Thoracic aorta (tissue), 2 donors: ENCODE measurements around the gene EDC4. TPM values are rescaled to one million over a fixed set of nuclear protein-coding genes. Genes with fewer than 3 reads are reported as not detected.

Experiments
- ATAC-seq: fragments of 150-250 bp; one replicate; pipeline ENCODE4 v1.8.0; 2017; ENCODE audit warnings: low read depth; ENCODE audit not compliant: insufficient number of reproducible peaks, low FRiP score
- DNase-seq: peaks from one replicate; pipeline ENCODE4 v3.0.0-alpha.2; 2020; ENCODE audit warnings: low spot score
- H3K27ac ChIP-seq, 2 donors: fragments of 200-600 bp; sonication (generic); 1 replicate in 1 of 2; 2 replicates in 1 of 2; pipeline ENCODE4 v1.5.1; 2016; ENCODE audit warnings: mild to moderate bottlenecking in 2 of 2, moderate library complexity in 2 of 2
- H3K27me3 ChIP-seq: fragments of 200-600 bp; sonication (generic); replicated peaks from 2 replicates; pipeline ENCODE4 v1.6.0; 2016; ENCODE audit warnings: mild to moderate bottlenecking; ENCODE audit not compliant: insufficient read depth
- H3K36me3 ChIP-seq: fragments of 200-600 bp; sonication (generic); one replicate; pipeline ENCODE4 v1.5.1; 2016
- H3K4me1 ChIP-seq, 2 donors: fragments of 200-600 bp; sonication (generic); 1 replicate in 1 of 2; 2 replicates in 1 of 2; pipeline versions ENCODE4 v1.5.1 to v1.6.0; 2016; ENCODE audit warnings: low read depth in 2 of 2, mild to moderate bottlenecking in 1 of 2; ENCODE audit not compliant: control insufficient read depth in 1 of 2
- H3K4me3 ChIP-seq: fragments of 200-600 bp; sonication (generic); 2 replicates; pipeline ENCODE4 v1.5.1; 2016; ENCODE audit warnings: mild to moderate bottlenecking
- H3K9me3 ChIP-seq: fragments of 200-600 bp; sonication (generic); 2 replicates; pipeline ENCODE4 v1.5.1; 2016
- total RNA-seq, 2 donors: library from RNA; depleted of rRNA; stranded (reverse); fragments of >200 nt; gene quantifications; one replicate each; pipeline versions ENCODE4 v1.1.0 to v1.2.3, GENCODE V29; 2016
- TF ChIP-seq, protein P1 (sequence below): fragments of 200-600 bp; sonication (generic); IDR thresholded peaks from one replicate; pipeline ENCODE4 v1.5.1; 2019; ENCODE audit warnings: antibody characterized with exemption

Gene EDC4
- total RNA-seq, 2 donors from 2014 or later = 57.4 to 61.0 TPM

DNA sequence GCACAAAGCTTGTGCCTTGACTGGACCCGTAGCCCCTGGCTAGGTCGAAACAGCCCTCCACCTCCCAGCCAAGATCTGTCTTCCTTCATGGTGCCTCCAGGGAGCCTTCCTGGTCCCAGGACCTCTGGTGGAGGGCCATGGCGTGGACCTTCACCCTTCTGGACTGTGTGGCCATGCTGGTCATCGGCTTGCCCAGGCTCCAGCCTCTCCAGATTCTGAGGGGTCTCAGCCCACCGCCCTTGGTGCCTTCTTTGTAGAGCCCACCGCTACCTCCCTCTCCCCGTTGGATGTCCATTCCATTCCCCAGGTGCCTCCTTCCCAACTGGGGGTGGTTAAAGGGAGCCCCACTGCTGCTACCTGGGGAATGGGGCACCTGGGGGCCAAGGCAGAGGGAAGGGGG is 55.3 kb downstream of the EDC4 start:
- TF ChIP-seq, protein P1, sequence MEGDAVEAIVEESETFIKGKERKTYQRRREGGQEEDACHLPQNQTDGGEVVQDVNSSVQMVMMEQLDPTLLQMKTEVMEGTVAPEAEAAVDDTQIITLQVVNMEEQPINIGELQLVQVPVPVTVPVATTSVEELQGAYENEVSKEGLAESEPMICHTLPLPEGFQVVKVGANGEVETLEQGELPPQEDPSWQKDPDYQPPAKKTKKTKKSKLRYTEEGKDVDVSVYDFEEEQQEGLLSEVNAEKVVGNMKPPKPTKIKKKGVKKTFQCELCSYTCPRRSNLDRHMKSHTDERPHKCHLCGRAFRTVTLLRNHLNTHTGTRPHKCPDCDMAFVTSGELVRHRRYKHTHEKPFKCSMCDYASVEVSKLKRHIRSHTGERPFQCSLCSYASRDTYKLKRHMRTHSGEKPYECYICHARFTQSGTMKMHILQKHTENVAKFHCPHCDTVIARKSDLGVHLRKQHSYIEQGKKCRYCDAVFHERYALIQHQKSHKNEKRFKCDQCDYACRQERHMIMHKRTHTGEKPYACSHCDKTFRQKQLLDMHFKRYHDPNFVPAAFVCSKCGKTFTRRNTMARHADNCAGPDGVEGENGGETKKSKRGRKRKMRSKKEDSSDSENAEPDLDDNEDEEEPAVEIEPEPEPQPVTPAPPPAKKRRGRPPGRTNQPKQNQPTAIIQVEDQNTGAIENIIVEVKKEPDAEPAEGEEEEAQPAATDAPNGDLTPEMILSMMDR = no peak
- Histone ChIP-seq H3K4me1 (peaks cover 8 to 19% of the 10 kb centered on the region in 2 donors), H3K9me3 (no peaks in the 10 kb centered on the region), H3K4me3 (no peak overlapping the region), H3K27me3 (no peaks in the 10 kb centered on the region), H3K27ac (no peak overlapping the region), H3K36me3 (peaks cover 22% of the 10 kb centered on the region)
- DNase-seq = no peak
- no peak for ATAC-seq

DNA sequence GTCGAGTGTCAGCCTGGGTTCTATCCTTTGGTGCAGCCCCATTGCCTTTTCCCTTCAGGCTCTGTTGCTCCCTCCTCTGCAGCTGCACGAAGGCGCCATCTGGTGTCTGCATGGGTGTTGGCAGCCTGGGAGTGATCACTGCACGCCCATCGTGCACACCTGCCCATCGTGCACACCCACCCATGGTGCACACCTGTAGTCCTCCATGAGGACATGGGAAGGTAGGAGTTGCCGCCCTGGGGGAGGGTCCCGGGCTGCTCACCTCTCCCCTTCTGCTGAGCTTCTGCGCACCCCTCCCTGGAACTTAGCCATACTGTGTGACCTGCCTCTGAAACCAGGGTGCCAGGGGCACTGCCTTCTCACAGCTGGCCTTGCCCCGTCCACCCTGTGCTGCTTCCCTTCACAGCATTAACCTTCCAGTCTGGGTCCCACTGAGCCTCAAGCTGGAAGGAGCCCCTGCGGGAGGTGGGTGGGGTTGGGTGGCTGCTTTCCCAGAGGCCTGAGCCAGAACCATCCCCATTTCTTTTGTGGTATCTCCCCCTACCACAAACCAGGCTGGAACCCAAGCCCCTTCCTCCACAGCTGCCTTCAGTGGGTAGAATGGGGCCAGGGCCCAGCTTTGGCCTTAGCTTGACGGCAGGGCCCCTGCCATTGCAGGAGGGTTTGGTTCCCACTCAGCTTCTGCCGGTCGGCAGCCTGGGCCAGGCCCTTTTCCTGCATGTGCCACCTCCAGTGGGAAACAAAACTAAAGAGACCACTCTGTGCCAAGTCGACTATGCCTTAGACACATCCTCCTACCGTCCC is 55.9 kb downstream of the EDC4 start:
- peaks cover 22% of the 10 kb centered on the region for H3K36me3 ChIP-seq
- DNase-seq (no peak), ATAC-seq (no peak)
- no peaks in the 10 kb centered on the region for H3K27me3 ChIP-seq
- TF ChIP-seq, protein P1 = peak; percentile 83
- no peaks in the 10 kb centered on the region for H3K9me3 ChIP-seq
- no peak overlapping the region for H3K4me3 ChIP-seq
- no peak overlapping the region for H3K27ac ChIP-seq
- H3K4me1 ChIP-seq = peaks cover 8 to 19% of the 10 kb centered on the region in 2 donors

DNA sequence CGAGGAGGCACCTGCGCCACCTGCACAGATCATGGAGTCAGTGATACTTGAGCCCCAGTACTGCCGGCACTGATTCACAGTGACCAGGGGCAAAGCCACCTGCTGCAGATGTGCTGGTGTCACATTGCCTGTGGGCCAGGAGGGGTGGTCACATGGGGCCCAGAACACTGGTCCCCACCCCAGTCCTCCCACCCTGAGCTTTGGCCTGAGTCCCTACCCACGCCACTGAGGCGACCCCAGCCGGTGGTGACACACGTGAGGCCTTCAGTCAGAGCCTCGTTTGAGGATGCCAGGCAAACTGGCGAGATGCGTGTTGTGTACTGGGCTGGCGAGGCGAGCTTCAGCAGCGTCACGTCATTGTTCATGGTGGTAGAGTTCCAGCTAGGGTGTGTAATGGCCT is 57.3 kb downstream of the EDC4 start:
- no peak for ATAC-seq
- no peak for DNase-seq
- H3K4me3 ChIP-seq = no peak overlapping the region
- peaks cover 22% of the 10 kb centered on the region for H3K36me3 ChIP-seq
- H3K4me1 ChIP-seq = peaks cover 15 to 29% of the 10 kb centered on the region in 2 donors
- no peaks in the 10 kb centered on the region for H3K9me3 ChIP-seq
- H3K27ac ChIP-seq = no peak overlapping the region
- TF ChIP-seq, protein P1 = no peak
- H3K27me3 ChIP-seq = no peaks in the 10 kb centered on the region

DNA sequence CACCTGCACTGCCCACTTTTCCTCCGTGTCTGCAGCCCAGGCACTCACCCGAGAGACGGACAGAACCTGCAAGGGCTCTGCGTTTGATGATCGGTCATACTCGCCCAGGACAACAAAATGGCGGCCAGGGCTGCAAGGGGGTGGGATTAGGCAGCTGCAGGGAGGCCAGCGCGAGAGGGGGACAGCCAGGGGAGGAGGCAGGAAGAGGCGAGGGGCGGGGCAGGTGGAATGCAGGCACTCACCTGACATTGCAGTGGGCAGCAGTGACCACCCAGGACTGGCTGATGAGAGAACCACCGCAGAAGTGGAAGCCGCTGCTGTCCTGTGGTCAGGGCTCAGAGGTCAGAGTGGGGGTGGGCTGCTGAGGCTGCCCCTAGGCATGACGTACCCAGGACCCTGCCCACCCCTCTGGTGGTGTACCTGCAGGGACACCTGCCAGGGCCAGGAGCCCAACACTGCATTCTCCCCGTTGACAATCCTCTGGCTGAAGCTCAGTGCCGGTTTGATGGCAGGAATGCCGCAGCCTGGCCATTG is 57.9 kb downstream of the EDC4 start:
- no peak overlapping the region for H3K27ac ChIP-seq
- H3K4me3 ChIP-seq = no peak overlapping the region
- DNase-seq (no peak), ATAC-seq (no peak)
- TF ChIP-seq, protein P1 = no peak
- no peaks in the 10 kb centered on the region for H3K9me3 ChIP-seq
- H3K36me3 ChIP-seq = peaks cover 22% of the 10 kb centered on the region
- H3K27me3 ChIP-seq = no peaks in the 10 kb centered on the region
- peaks cover 14 to 27% of the 10 kb centered on the region in 2 donors for H3K4me1 ChIP-seq

Other genes with a start within 250 kb of the EDC4 start
- 1 to 10 TPM in 1 of 2 donors, under 1 TPM in 1; 0.42 to 1.2 TPM for gene CARMIL2, start 227.9 kb upstream of the EDC4 start, total RNA-seq
- gene ACD, start 212.8 kb upstream of the EDC4 start, total RNA-seq = 10 to 100 TPM; 16.9 to 20.4 TPM
- gene PARD6A, start 212.1 kb upstream of the EDC4 start, total RNA-seq = 10 to 100 TPM in 1 of 2 donors, 1 to 10 TPM in 1; 5.7 to 10.7 TPM
- gene ENKD1, start 206.3 kb upstream of the EDC4 start, total RNA-seq = 10 to 100 TPM; 15.4 to 17.6 TPM
- gene C16orf86, start 206.2 kb upstream of the EDC4 start, total RNA-seq = 10 to 100 TPM in 1 of 2 donors, 1 to 10 TPM in 1; 6.6 to 11.9 TPM
- 10 to 100 TPM; 13.3 to 19.2 TPM for gene GFOD2, start 153.7 kb upstream of the EDC4 start, total RNA-seq
- gene RANBP10, start 66.5 kb upstream of the EDC4 start, total RNA-seq = 10 to 100 TPM; 14.1 to 14.5 TPM
- 1 to 10 TPM; 4.1 to 8.5 TPM for gene TSNAXIP1, start 66.2 kb upstream of the EDC4 start, total RNA-seq
- 10 to 100 TPM; 67.5 to 74.7 TPM for gene THAP11, start 30.7 kb upstream of the EDC4 start, total RNA-seq
- gene NUTF2, start 26.1 kb upstream of the EDC4 start, total RNA-seq = 100 to 1,000 TPM in 1 of 2 donors, 10 to 100 TPM in 1; 79.0 to 172 TPM
- 10 to 100 TPM; 59.6 to 70.9 TPM for gene CENPT, start 25.4 kb upstream of the EDC4 start, total RNA-seq
- gene NRN1L, start 11.8 kb downstream of the EDC4 start, total RNA-seq = not detected
- 10 to 100 TPM; 24.1 to 36.0 TPM for gene PSKH1, start 20.2 kb downstream of the EDC4 start, total RNA-seq
- gene CTRL, start 58.8 kb downstream of the EDC4 start, total RNA-seq = 1 to 10 TPM in 1 of 2 donors, under 1 TPM in 1; 0.54 to 2.5 TPM
- gene PSMB10, start 63.8 kb downstream of the EDC4 start, total RNA-seq = 10 to 100 TPM; 19.8 to 52.7 TPM
- 10 to 100 TPM; 28.1 to 46.6 TPM for gene LCAT, start 71.1 kb downstream of the EDC4 start, total RNA-seq
- 100 to 1,000 TPM; 163 to 168 TPM for gene SLC12A4, start 95.6 kb downstream of the EDC4 start, total RNA-seq
- not detected for gene DPEP3, start 107.4 kb downstream of the EDC4 start, total RNA-seq
- gene DPEP2, start 126.4 kb downstream of the EDC4 start, total RNA-seq = 1 to 10 TPM in 1 of 2 donors, under 1 TPM in 1; 0.81 to 6.1 TPM
- not detected for gene DPEP2NB, start 142.9 kb downstream of the EDC4 start, total RNA-seq
- 1 to 10 TPM; 5.4 to 5.8 TPM for gene DDX28, start 150.2 kb downstream of the EDC4 start, total RNA-seq
- 1 to 10 TPM; 5.3 to 8.4 TPM for gene DUS2, start 150.2 kb downstream of the EDC4 start, total RNA-seq
- 10 to 100 TPM; 51.1 to 56.7 TPM for gene NFATC3, start 212.3 kb downstream of the EDC4 start, total RNA-seq